KMS-11 (cell line): ENCODE results near the gene CA12.

Source experiments
- H2AFZ ChIP-seq: fragments of 200-600 bp; sonication (generic); 2 replicates; pipeline ENCODE4 v1.6.1; 2016; ENCODE audit warnings: antibody characterized with exemption, mixed run types, low read depth
- H3K27ac ChIP-seq: fragments of 200-600 bp; sonication (generic); 2 replicates; pipeline ENCODE4 v1.6.1; 2016; ENCODE audit warnings: mild to moderate bottlenecking, mixed run types
- H3K27me3 ChIP-seq: fragments of 200-600 bp; sonication (generic); 2 replicates; pipeline ENCODE4 v1.6.1; 2017; ENCODE audit warnings: mild to moderate bottlenecking, low read depth, mixed run types, moderate library complexity; ENCODE audit not compliant: insufficient read depth
- H3K36me3 ChIP-seq: fragments of 200-600 bp; sonication (generic); 2 replicates; pipeline ENCODE4 v1.6.1; 2017; ENCODE audit warnings: mild to moderate bottlenecking, mixed run types; ENCODE audit not compliant: insufficient read depth
- H3K4me1 ChIP-seq: fragments of 200-600 bp; sonication (generic); 2 replicates; pipeline ENCODE4 v1.6.1; 2016; ENCODE audit warnings: mild to moderate bottlenecking, low read depth, mixed run types; ENCODE audit not compliant: poor library complexity, severe bottlenecking
- H3K4me2 ChIP-seq: fragments of 200-600 bp; sonication (generic); 2 replicates; pipeline ENCODE4 v1.7.0; 2016; ENCODE audit warnings: mild to moderate bottlenecking, mixed run types
- H3K4me3 ChIP-seq: fragments of 200-600 bp; sonication (generic); IDR thresholded peaks from 2 replicates; pipeline ENCODE4 v1.6.1; 2017; ENCODE audit warnings: low read depth, low read length, mixed read lengths; ENCODE audit not compliant: insufficient read depth
- H3K79me2 ChIP-seq: fragments of 200-600 bp; sonication (generic); 2 replicates; pipeline ENCODE4 v1.6.1; 2016; ENCODE audit warnings: low read depth, mixed run types; ENCODE audit not compliant: insufficient read depth
- H3K9ac ChIP-seq: fragments of 200-600 bp; sonication (generic); 2 replicates; pipeline ENCODE4 v1.6.1; 2016; ENCODE audit warnings: mild to moderate bottlenecking, mixed run types
- H4K20me1 ChIP-seq: fragments of 200-600 bp; sonication (generic); 2 replicates; pipeline ENCODE4 v1.6.1; 2016; ENCODE audit warnings: mild to moderate bottlenecking, mixed run types; ENCODE audit not compliant: insufficient read depth
- CTCF ChIP-seq: fragments of 200-600 bp; sonication (generic); conservative IDR thresholded peaks from 2 replicates; pipeline ENCODE4 v1.6.1; 2017; ENCODE audit warnings: low read depth, mild to moderate bottlenecking, antibody characterized with exemption, low read length, moderate library complexity, mixed read lengths

CA12 gene

DNA sequence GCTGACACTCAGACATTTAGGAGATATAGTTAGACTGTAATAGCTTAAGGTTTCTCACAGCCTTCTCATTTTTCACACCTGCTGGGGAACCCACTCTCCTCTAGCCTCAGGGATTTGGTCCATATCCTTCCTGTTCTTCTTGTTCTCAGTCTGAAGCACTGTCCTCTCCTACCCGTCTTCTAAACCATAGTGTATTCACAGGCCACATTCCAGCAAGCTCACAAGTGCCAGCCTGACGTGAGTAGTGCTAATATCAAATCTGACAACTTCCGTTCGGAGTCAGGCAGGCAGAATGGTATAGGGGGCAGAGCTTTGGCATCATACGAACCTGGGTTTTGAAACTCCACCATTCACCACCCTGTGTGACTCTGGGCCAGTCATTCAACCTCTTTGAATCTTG, 6.9 kb upstream of the CA12 start:
- H3K36me3 ChIP-seq, result no peaks in the 10 kb centered on the region
- no peaks in the 10 kb centered on the region for H3K27me3 ChIP-seq
- H3K4me3 ChIP-seq, result no peak overlapping the region
- no peaks in the 10 kb centered on the region for H4K20me1 ChIP-seq
- no peak overlapping the region for H2AFZ ChIP-seq
- H3K9ac ChIP-seq, result no peak overlapping the region
- H3K79me2 ChIP-seq, result no peaks in the 10 kb centered on the region
- no peak overlapping the region for H3K4me2 ChIP-seq
- no peaks in the 10 kb centered on the region for H3K4me1 ChIP-seq
- H3K27ac ChIP-seq, result no peak overlapping the region
- no peak for TF ChIP-seq CTCF

DNA sequence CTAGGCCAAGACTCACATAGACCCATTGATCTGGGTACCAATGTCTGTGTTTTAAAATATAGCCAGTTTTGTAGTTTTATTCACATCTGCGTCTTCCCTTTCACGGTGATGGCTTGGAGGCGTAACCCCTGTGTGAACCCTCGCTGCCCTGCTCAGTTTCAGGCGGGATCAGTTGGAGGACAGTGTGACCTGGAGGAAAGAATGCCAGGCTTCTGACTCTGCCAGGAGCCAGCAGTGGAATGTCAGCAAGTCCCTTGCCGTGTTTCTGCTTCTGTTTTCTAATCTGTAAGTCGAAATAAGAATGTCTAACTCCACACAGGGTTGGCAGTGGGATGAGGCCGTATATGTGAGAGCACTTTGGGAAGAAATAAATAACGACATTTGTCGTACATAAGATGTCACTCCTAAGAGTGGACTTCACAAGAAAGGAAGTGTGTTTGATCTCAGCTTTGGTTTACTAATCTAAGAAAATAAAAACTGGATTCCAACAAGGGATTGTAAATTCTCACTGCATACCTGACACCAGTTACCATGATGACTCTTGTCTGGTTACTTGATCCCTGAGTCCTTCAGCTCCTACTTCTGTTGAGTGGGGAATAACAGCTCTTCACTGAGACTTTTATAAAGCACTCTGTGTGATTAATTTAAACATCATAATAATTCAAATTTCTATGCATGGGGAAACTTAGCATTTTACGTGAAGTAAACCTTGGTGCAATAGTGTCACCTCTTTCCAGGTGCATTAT, 6.3 kb upstream of the CA12 start:
- Histone ChIP-seq H3K79me2 (no peaks in the 10 kb centered on the region), H3K36me3 (no peaks in the 10 kb centered on the region), H3K27ac (no peak overlapping the region), H2AFZ (no peak overlapping the region), H3K9ac (no peak overlapping the region), H3K4me1 (no peaks in the 10 kb centered on the region), H3K27me3 (no peaks in the 10 kb centered on the region), H4K20me1 (no peaks in the 10 kb centered on the region), H3K4me2 (no peak overlapping the region), H3K4me3 (no peak overlapping the region)
- TF ChIP-seq CTCF, result no peak

GRCh38 chr15:63385911-63386531, 4.4 kb upstream of the CA12 start:
- Histone ChIP-seq H3K79me2 (no peaks in the 10 kb centered on the region), H3K27ac (no peak overlapping the region)

DNA sequence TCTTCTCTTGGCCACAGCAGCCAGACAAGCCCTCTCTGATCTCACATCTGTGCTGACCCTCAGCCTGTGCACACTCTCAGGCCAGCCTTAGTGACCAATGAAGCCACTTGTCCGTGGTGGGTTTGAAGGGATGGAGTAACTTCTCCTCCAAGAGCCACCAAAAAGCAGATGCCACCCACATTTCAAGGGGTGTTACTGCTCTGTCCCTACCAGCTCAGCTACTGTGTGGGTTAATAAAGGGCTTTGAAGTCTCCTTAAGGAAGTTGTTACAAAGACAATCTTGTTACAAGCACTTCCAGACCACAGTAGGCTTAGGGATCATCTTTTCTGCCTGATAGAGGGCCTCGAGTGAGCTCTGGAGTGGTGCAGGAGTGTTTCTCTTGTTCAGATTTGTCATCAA, 3.3 kb upstream of the CA12 start:
- no peaks in the 10 kb centered on the region for H3K36me3 ChIP-seq
- no peak for TF ChIP-seq CTCF
- no peak overlapping the region for H3K9ac ChIP-seq
- no peaks in the 10 kb centered on the region for H3K79me2 ChIP-seq
- H4K20me1 ChIP-seq, result no peaks in the 10 kb centered on the region
- H3K27ac ChIP-seq, result no peak overlapping the region
- no peak overlapping the region for H2AFZ ChIP-seq
- no peak overlapping the region for H3K4me2 ChIP-seq
- no peaks in the 10 kb centered on the region for H3K27me3 ChIP-seq
- no peaks in the 10 kb centered on the region for H3K4me1 ChIP-seq
- no peak overlapping the region for H3K4me3 ChIP-seq

More at GRCh38 chr15:63385911-63386531, 4.4 kb upstream of the CA12 start:
- Histone ChIP-seq H3K4me2 (no peak overlapping the region), H3K36me3 (no peaks in the 10 kb centered on the region), H2AFZ (no peak overlapping the region), H3K27me3 (no peaks in the 10 kb centered on the region), H4K20me1 (no peaks in the 10 kb centered on the region), H3K4me3 (no peak overlapping the region), H3K4me1 (no peaks in the 10 kb centered on the region), H3K9ac (no peak overlapping the region)
- TF ChIP-seq CTCF, result no peak
